GM12892 (cell line): ENCODE measurements around the gene VSIR.

Experiments
- POLR2AphosphoS5 ChIP-seq: IDR thresholded peaks from 2 replicates; pipeline ENCODE4 v1.6.1; 2011; ENCODE audit warnings: low read depth, low read length, control low read depth
- TAF1 ChIP-seq: IDR thresholded peaks from 2 replicates; pipeline ENCODE4 v1.6.1; 2011; ENCODE audit warnings: low read depth, mild to moderate bottlenecking, control low read depth, low read length, borderline replicate concordance

GRCh38 chr10:71821909-71822763, 48.8 kb upstream of the VSIR start:
- TF ChIP-seq TAF1, result no peak
- TF ChIP-seq POLR2AphosphoS5, result no peak
